Measurements from ENCODE around the gene IGHMBP2.

DNA sequence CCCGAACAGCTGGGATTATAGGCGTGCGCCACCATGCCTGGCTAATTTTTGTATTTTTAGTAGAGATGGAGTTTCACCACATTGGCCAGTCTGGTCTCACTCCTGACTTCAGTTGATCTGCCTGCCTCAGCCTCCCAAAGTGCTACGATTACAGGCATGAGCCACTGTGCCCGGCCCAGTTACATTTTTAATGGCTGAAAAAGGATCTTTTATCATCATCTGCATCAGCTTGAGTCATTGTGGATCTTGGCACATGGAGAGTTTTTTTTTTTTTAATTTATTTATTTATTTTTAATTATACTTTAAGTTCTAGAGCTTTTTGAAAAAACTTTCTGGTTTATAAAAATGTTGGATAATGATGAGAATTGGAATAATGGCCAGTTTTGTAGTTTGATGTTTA lies 8.6 kb downstream of the IGHMBP2 start:
- no peak for TF ChIP-seq POLR2A (IDR thresholded peaks at IDR 0.05)
- TF ChIP-seq, protein P1, sequence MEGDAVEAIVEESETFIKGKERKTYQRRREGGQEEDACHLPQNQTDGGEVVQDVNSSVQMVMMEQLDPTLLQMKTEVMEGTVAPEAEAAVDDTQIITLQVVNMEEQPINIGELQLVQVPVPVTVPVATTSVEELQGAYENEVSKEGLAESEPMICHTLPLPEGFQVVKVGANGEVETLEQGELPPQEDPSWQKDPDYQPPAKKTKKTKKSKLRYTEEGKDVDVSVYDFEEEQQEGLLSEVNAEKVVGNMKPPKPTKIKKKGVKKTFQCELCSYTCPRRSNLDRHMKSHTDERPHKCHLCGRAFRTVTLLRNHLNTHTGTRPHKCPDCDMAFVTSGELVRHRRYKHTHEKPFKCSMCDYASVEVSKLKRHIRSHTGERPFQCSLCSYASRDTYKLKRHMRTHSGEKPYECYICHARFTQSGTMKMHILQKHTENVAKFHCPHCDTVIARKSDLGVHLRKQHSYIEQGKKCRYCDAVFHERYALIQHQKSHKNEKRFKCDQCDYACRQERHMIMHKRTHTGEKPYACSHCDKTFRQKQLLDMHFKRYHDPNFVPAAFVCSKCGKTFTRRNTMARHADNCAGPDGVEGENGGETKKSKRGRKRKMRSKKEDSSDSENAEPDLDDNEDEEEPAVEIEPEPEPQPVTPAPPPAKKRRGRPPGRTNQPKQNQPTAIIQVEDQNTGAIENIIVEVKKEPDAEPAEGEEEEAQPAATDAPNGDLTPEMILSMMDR (IDR thresholded peaks at IDR 0.05), result no peak
